ENCODE results near the gene EAPP.
"Not testable (repeated sequence)": the region's sequence is repeated elsewhere in the genome, so short reads cannot be mapped to it uniquely, and the experiment has no call there.

EAPP gene

DNA sequence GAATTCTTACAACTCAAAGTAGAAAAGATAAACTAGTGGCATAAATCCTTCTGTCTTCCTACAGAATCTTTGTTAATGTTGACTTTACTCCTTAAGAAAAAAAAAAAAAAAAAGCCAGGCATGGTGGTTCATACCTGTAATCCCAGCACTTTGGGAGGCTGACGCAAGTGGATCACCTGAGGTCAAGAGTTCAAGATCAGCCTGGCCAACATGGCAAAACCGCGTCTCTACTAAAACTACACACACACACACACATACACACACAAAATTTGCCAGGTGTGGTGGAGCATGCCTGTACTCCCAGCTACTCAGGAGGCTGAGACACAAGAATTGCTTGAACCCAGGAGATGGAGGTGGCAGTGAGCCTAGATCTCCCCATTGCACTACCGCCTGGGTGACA, 59.8 kb downstream of the EAPP start:
- Histone ChIP-seq H3K9ac (ENCODE audit: low read length in 2 of 2) (no peak overlapping the region), H3K27me3 (ENCODE audit: control insufficient read depth in 1 of 2, insufficient read depth in 2 of 2, low read length in 2 of 2) (no peaks in the 10 kb centered on the region), H3K9me3 (ENCODE audit: control insufficient read depth in 2 of 2, low read length in 2 of 2) (no peaks in the 10 kb centered on the region), H3K4me1 (ENCODE audit: control insufficient read depth, insufficient read depth, low read length) (no peaks in the 10 kb centered on the region), H3K4me3 (ENCODE audit: low read length in 2 of 2) (no peak overlapping the region), H3K36me3 (ENCODE audit: control insufficient read depth in 2 of 2, insufficient read depth in 2 of 2, low read length in 2 of 2) (no peaks in the 10 kb centered on the region), H3K27ac (ENCODE audit: low read length) (no peak overlapping the region)

GRCh38 chr14:34478261-34478660, 61.2 kb downstream of the EAPP start:
- Histone ChIP-seq H3K4me3 (ENCODE audit: low read length in 2 of 2) (no peak overlapping the region), H3K36me3 (ENCODE audit: control insufficient read depth in 2 of 2, insufficient read depth in 2 of 2, low read length in 2 of 2) (no peaks in the 10 kb centered on the region), H3K27ac (ENCODE audit: low read length) (no peak overlapping the region), H3K9me3 (ENCODE audit: control insufficient read depth in 2 of 2, low read length in 2 of 2) (no peaks in the 10 kb centered on the region), H3K9ac (ENCODE audit: low read length in 2 of 2) (no peak overlapping the region), H3K27me3 (ENCODE audit: control insufficient read depth in 1 of 2, insufficient read depth in 2 of 2, low read length in 2 of 2) (no peaks in the 10 kb centered on the region), H3K4me1 (ENCODE audit: control insufficient read depth, insufficient read depth, low read length) (no peaks in the 10 kb centered on the region)

- not testable (repeated sequence) for H3K36me3 ChIP-seq (ENCODE audit: control insufficient read depth in 2 of 2, insufficient read depth in 2 of 2, low read length in 2 of 2); H3K27ac ChIP-seq (ENCODE audit: low read length)
Measured at GRCh38 chr14:34476036-34476435, 63.5 kb downstream of the EAPP start.

GRCh38 chr14:34475163-34475562, 64.3 kb downstream of the EAPP start:
- no peaks in the 10 kb centered on the region for H3K4me1 ChIP-seq (ENCODE audit: control insufficient read depth, insufficient read depth, low read length)
- no peaks in the 10 kb centered on the region for H3K27me3 ChIP-seq (ENCODE audit: control insufficient read depth in 1 of 2, insufficient read depth in 2 of 2, low read length in 2 of 2)
- no peak overlapping the region for H3K9ac ChIP-seq (ENCODE audit: low read length in 2 of 2)
- H3K36me3 ChIP-seq (ENCODE audit: control insufficient read depth in 2 of 2, insufficient read depth in 2 of 2, low read length in 2 of 2) = no peaks in the 10 kb centered on the region
- H3K9me3 ChIP-seq (ENCODE audit: control insufficient read depth in 2 of 2, low read length in 2 of 2) = no peaks in the 10 kb centered on the region
- no peak overlapping the region for H3K27ac ChIP-seq (ENCODE audit: low read length)
- no peak overlapping the region for H3K4me3 ChIP-seq (ENCODE audit: low read length in 2 of 2)

More at GRCh38 chr14:34476036-34476435, 63.5 kb downstream of the EAPP start:
- not testable (repeated sequence) for H3K4me1 ChIP-seq (ENCODE audit: control insufficient read depth, insufficient read depth, low read length); H3K4me3 ChIP-seq (ENCODE audit: low read length in 2 of 2); H3K9ac ChIP-seq (ENCODE audit: low read length in 2 of 2); H3K27me3 ChIP-seq (ENCODE audit: control insufficient read depth in 1 of 2, insufficient read depth in 2 of 2, low read length in 2 of 2); H3K9me3 ChIP-seq (ENCODE audit: control insufficient read depth in 2 of 2, low read length in 2 of 2)

- no peak overlapping the region for H3K4me3 ChIP-seq (ENCODE audit: low read length in 2 of 2)
- no peaks in the 10 kb centered on the region for H3K4me1 ChIP-seq (ENCODE audit: control insufficient read depth, insufficient read depth, low read length)
- H3K9ac ChIP-seq (ENCODE audit: low read length in 2 of 2) = no peak overlapping the region
- no peaks in the 10 kb centered on the region for H3K27me3 ChIP-seq (ENCODE audit: control insufficient read depth in 1 of 2, insufficient read depth in 2 of 2, low read length in 2 of 2)
- H3K27ac ChIP-seq (ENCODE audit: low read length) = no peak overlapping the region
- H3K9me3 ChIP-seq (ENCODE audit: control insufficient read depth in 2 of 2, low read length in 2 of 2) = no peaks in the 10 kb centered on the region
- H3K36me3 ChIP-seq (ENCODE audit: control insufficient read depth in 2 of 2, insufficient read depth in 2 of 2, low read length in 2 of 2) = no peaks in the 10 kb centered on the region
Measured at GRCh38 chr14:34474187-34474679, 65.3 kb downstream of the EAPP start.

DNA sequence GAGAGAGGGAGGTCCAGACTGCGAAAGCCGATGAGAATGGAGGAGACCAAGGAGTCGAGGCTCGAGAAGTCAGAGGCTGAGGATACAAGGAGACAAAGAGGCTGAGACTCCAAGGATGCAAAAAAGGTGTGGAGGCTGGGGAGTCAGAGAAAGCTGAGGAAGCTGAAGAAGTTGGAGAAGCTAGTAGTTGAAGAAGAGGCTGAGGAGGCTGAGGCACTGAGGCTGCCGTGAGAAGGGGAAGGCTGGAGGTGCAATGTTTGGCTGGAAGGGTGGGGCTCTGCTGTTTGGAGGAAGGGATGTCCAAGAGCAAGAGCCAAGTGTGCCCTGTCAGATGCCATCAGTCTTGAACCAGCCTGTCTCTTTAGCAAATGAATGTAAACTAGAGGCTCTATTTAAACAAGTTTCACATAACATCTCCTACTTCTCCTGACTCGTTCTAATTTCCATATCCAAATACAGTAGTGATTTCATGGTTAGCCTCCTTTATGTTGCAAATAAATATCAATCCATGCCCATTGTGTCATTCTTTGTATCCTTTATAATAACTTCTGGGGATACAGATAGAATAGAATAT, 66.7 kb downstream of the EAPP start:
- H3K4me3 ChIP-seq (ENCODE audit: low read length in 2 of 2) = no peak overlapping the region
- no peak overlapping the region for H3K27ac ChIP-seq (ENCODE audit: low read length)
- no peaks in the 10 kb centered on the region for H3K27me3 ChIP-seq (ENCODE audit: control insufficient read depth in 1 of 2, insufficient read depth in 2 of 2, low read length in 2 of 2)
- H3K9ac ChIP-seq (ENCODE audit: low read length in 2 of 2) = no peak overlapping the region
- no peaks in the 10 kb centered on the region for H3K9me3 ChIP-seq (ENCODE audit: control insufficient read depth in 2 of 2, low read length in 2 of 2)
- no peaks in the 10 kb centered on the region for H3K36me3 ChIP-seq (ENCODE audit: control insufficient read depth in 2 of 2, insufficient read depth in 2 of 2, low read length in 2 of 2)
- no peaks in the 10 kb centered on the region for H3K4me1 ChIP-seq (ENCODE audit: control insufficient read depth, insufficient read depth, low read length)

GRCh38 chr14:34470319-34470718, 69.2 kb downstream of the EAPP start:
- no peak overlapping the region for H3K4me3 ChIP-seq (ENCODE audit: low read length in 2 of 2)
- H3K9ac ChIP-seq (ENCODE audit: low read length in 2 of 2) = no peak overlapping the region
- H3K9me3 ChIP-seq (ENCODE audit: control insufficient read depth in 2 of 2, low read length in 2 of 2) = no peaks in the 10 kb centered on the region
- no peaks in the 10 kb centered on the region for H3K36me3 ChIP-seq (ENCODE audit: control insufficient read depth in 2 of 2, insufficient read depth in 2 of 2, low read length in 2 of 2)
- no peaks in the 10 kb centered on the region for H3K4me1 ChIP-seq (ENCODE audit: control insufficient read depth, insufficient read depth, low read length)
- H3K27ac ChIP-seq (ENCODE audit: low read length) = no peak overlapping the region
- no peaks in the 10 kb centered on the region for H3K27me3 ChIP-seq (ENCODE audit: control insufficient read depth in 1 of 2, insufficient read depth in 2 of 2, low read length in 2 of 2)

DNA sequence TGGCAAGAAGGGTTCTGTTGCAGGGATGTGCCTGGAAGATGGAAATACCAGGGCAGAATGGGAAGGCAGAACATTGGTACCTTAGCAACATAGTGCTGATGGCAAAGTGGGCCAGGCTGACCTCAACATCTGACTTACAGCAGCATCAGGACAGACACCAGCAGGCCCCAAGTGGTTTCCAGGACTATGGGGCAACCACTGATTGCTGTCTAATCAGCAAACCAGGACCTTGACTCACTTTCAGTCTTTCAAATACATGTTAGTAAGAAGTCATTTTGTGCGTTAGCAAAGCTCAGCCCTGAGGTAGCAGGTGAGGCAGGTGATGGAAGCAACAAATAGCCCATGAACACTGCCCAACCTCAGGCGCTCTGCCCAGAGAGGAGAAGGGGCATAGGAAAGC, 72.8 kb downstream of the EAPP start:
- H3K4me3 ChIP-seq (ENCODE audit: low read length in 2 of 2) = no peak overlapping the region
- H3K4me1 ChIP-seq (ENCODE audit: control insufficient read depth, insufficient read depth, low read length) = peaks cover 7% of the 10 kb centered on the region
- no peak overlapping the region for H3K27ac ChIP-seq (ENCODE audit: low read length)
- H3K36me3 ChIP-seq (ENCODE audit: control insufficient read depth in 2 of 2, insufficient read depth in 2 of 2, low read length in 2 of 2) = no peaks in the 10 kb centered on the region
- no peak overlapping the region for H3K9ac ChIP-seq (ENCODE audit: low read length in 2 of 2)
- no peaks in the 10 kb centered on the region for H3K9me3 ChIP-seq (ENCODE audit: control insufficient read depth in 2 of 2, low read length in 2 of 2)
- H3K27me3 ChIP-seq (ENCODE audit: control insufficient read depth in 1 of 2, insufficient read depth in 2 of 2, low read length in 2 of 2) = no peaks in the 10 kb centered on the region

Measured in stomach smooth muscle (tissue), 2 donors.